HG03457 (cell line): ENCODE measurements around the gene KANK4.

Experiments
- ATAC-seq: cut with Tn5 transposase; IDR thresholded peaks from one replicate; pipeline ENCODE4 v1.9.1; 2021; ENCODE audit warnings: moderate number of reproducible peaks; ENCODE audit not compliant: unreplicated experiment

KANK4 gene

DNA sequence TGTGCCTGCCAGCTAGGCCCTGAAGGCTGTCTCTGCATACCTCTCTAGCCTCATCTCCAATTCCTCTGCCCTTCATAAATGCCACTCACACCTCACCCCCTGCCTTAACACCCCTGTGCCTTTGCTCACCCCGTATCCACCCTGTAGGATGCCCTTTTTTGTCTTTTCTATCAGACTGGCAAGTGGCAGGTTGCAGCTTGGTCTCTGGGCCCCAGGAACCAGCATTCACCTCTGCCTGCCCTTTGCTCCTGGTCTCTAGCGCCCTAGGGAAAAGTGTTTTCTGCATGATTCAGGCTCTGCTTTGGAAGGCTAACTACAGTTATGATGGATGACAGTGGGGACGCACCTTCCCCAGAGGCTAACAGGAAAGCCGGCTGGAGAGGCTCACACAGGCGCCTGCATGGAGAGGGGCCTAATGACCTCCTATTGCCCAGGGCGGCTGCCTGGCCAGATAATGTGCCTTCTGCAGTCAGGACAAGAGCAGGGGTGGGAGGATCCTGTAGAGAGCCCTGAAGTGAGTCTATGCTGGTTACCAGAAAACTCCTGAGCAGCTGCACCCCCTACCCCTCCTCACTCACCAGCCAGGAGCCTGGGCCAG, 11.2 kb downstream of the KANK4 start:
- ATAC-seq, result no peak

DNA sequence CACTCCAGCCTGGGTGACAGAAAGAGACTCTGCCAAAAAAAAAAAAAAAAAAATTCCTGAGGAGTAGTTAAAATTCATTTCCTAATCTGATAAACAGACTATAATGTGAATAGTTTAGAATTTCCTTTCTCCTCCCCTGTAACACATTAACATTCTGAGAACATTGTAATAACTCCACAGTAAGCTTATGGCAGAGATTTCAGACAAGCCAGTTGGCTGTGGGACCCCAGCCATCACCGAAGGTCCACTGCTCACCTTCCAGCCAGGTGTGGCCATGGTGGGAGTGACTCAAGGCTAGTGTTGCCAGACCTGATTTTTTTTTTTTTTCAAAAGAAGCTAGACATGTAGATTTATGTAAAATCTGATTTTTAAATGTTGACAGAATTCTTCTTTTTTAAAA, 11.8 kb downstream of the KANK4 start:
- no peak for ATAC-seq

DNA sequence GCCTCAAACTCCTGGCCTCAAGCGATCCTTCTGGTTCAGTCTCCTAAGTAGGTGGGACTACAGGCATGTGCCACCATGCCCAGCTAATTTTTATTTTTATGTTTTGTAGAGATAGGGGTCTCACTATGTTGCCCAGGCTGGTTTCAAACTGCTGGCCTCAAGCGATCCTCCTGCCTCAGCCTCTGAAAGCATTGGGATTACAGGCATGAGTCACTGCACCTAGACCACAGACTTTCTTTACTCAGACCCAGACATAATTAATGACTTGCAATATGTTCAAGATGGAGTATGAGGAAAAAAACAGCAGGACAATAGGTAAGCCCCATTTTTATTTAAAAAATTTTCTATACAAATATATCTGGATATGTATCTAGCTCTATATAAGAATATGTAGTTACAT, 13.2 kb downstream of the KANK4 start:
- no peak for ATAC-seq

DNA sequence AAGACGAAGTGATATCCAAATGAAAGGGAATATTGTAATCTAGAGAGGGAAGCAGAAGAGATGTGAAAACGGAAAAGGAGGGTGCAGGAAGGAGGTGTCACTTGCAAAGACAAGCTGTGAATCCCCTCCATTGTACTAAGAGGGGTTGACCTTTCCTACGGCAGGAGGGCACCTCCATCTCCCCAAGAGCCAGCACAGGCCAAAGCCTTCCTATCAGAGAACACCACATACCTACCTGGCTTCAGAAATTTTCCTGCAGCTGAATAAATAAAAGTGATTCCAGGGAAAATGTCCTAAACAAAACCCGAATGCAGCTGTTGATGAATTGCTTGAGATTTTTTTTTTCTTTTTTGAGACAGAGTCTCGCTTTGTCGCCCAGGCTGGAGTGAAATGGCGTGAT, 14.3 kb downstream of the KANK4 start:
- ATAC-seq, result no peak

DNA sequence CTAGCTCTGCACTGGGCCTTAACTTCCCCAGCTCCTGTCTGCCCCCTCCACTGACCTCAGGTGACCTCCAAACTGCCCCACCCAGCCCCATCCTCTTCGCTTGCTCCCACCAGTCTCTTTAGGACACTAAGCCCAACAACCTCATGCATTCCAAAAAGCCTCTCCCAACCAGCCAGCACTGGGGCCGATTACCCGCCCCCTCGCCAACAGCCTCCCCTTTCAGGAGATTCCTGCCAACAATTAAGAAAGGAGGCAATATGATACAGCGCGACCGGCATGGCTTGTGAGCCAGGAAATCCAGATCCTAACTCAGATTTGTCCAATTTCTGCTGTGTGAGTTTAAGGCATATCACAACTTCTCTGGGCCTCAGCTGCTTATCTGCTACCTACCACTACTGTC, 14.7 kb downstream of the KANK4 start:
- ATAC-seq, result no peak

DNA sequence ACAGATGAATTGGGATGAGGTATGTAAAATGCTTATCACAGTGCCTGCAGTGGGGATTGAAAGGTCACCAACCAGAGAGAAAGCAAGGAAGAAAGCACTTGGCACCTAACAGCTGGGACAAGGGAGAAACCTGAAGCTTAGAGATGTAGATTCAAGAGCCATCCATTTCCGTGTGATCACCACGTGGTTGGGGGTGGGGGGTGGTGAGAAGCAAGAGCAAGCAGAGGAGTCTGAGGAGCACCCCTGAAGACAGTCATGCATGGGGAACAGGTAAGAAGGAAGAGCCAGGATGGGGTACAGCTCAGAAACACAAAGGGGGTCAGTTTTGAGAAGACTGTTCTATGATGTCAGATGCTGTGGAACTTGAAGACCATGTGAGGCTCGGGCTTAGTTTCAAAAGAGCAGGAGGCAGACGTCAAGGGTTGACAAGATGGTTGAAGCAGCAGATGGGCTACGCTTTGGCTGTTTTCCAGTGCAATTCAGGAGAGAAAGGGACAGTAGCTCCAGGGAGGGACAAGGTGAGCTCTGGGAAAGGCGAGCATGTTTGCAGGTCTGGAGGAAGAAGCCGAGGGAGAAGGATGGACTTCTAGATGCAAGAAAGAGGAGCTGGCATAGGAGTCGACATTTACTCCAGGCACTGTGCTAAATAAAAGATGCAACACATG, 17.4 kb downstream of the KANK4 start:
- ATAC-seq, result no peak

DNA sequence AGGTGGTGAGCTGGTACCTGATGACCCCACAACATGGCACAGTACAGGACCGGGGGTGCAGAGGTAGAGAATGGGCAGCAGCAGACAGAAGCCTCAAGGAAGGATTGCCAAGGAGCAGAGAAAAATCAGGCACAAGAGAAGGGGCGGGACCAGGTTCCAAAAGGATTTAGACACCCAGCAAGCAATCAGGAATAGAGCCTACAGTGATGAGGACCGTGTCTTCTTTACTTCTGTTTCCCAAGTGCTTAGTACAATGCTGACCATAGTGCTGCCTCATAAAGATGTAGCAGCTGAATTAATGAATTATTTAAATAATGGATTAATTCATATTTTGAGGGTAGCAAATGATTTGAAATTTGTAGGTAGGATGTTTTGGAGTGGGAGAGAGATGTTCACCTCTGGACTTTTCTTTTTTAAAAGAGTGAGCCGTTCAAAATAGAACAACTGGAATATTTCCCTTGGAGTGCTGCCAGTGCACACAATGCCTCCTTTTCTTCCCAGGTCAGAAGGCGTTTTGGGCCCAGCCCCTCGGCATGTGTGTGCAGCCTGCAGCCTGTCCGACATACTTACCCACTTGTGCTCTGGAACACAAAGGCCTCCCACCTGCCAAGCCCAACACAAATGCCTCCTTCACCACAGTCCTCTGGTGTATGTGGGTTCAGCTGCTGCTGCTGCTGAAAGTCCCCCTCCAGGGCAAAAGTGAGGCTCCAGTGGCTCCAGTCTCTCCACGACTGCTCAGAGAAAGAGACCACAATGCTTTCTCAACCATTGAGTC, 19.6 kb downstream of the KANK4 start:
- ATAC-seq, result no peak

DNA sequence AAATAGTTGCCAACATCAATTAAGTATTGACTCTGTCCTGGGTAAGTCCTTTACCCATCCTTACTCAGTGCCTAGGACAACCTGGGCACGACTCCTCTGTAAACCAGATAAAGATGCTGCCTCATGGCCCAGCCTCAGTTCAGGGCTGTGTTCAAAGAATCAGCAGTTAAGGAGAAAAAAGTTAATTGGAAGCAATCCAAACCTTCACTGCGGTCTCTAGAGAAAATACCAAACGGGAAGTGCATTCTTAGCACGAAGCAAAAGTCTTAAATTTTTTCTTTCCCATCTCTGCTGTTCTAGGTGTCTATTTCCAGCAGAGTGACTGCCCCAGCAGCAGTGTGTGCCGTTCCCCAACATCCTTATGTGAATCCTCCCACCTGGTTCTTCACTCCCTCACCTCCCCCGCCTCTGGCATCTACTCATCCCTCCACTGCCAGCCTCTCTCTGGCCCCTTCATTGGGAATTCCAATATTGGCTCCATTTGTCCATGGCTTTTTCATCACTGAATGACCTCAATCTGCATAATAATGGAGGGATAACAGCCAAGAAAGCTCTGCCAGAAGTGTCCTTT, 23.2 kb downstream of the KANK4 start:
- ATAC-seq, result no peak

DNA sequence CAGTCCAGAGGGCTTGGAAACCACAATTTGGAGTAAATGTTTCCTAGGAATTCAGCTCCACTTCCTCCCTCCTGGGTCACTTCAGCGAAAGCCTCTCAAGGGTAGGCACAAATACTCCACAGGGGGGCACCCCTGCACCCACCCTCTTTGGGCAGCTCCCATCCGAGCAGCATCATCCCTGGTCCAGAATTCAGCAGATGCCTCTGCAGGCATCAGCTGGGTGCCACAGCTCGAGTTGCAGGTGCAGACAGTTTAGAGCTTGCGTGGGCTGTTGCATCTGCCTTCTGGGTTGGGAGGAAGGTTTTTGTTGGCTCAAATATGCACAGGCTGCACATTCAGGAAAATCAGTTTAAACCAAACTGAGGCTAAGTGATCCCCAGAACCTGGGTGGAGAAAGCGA, 25.0 kb downstream of the KANK4 start:
- ATAC-seq, result no peak

DNA sequence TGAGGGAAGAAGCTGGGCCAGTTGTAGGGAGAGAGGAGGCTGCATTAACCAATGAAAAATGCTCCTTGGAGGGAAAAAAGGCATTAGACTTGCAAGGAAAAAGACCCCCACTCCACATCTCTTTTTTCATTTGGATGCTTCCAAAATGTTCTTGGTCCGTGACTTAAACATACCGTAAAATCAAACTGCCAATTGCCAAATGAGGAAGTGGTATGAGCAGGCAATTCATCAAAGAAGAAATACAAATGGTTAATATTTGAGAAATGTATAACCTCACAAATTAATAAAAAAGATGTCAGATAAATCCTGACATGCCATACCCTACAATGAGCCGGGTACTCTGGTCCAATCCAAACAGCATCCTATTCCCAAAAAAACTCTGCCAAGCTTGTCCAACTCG, 30.6 kb downstream of the KANK4 start:
- ATAC-seq, result no peak

DNA sequence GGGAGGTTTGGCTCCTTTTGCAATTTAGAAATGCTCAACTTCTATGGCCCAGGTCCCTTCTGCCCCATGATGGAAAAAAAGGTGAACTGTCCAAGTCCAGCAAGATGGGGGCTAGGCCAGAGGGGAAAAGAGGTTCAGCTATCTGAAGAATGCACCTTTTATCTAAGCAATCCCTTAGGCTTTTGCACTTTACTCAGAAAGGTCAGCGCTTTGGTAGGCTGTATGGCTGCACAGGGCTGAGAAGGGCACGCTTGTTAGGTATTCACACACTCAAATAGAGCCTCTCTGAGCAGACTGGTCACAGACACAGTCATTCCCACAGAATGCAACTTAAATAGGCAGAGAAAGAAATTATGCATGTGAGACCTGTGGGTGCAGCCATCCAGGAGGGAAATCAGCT, 31.0 kb downstream of the KANK4 start:
- no peak for ATAC-seq

DNA sequence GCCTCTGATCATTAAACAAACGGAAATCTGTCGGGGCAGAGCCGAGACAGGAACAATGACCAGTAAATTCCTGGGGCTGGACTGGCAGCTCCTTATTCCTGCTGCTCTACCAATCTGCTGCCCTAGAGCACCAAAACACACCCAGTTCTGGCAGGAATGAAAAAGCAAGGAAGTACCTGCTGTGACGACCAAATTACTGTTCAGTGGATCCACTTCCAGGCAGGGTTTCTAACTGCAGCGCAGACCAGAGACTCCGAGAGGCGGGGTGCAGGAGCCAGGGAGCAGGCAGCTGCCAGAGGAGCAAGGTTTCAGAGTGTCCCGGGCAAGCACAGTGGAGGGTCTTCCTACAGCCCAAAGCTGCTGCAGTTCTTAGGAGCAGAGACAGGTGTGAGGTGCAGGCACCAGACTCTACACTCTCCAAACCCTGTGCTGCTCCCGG, 32.4 kb downstream of the KANK4 start:
- no peak for ATAC-seq

DNA sequence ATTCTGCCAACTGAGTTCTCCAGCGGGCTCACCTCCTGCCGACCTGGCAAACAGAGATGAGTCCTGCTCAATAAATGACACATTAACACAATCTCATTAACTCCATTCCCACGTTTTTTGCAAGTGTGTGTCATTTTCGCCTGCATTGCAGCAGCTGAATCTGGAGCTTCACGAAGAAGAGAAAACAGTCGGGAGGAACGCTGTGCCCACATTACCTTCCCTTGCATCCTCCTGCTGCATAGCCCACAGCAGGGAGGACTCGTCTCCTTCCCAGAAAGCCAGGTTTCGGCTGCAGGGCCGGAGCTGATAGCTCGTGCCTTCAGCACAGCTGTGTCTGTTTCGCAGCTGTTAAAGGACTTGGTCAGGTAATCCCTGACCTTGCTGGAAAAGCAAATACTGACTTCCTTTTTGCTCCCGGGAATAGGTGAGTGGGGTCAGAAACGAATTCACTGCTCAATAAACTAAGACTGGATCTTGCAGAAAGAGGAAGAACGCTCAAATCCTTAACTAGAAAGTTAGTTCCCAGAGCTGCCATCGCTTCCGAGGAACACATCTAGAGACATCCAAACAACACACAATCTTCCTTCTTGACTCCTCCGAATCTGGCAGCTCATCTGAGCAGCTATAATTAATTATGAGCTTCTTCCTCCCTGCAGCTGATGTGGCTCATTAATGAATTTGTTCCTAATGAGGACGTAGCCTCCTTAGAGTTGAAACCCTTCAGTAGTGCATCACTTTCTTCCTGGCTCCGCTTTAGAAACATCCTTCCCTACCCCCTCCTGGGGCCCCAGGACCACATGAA, 33.0 kb downstream of the KANK4 start:
- no peak for ATAC-seq

DNA sequence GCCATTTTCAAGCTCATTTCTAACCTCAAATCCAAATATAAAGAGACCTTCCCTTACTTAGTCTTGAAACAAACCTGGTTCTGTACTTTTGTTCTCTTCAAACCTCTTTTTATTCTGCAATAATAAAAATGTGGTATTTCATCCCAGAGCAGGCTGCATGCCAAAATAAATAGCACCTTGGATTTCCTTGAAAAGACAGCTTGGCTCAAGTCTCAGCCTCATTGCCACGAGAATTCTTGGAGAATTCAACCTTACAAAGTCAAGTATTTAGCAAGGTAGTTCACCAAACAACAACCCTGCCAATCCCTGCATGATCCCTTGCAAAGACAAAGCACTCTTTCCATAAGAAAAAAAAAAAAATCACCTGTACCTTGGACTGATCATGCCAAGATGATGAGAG, 33.8 kb downstream of the KANK4 start:
- no peak for ATAC-seq

DNA sequence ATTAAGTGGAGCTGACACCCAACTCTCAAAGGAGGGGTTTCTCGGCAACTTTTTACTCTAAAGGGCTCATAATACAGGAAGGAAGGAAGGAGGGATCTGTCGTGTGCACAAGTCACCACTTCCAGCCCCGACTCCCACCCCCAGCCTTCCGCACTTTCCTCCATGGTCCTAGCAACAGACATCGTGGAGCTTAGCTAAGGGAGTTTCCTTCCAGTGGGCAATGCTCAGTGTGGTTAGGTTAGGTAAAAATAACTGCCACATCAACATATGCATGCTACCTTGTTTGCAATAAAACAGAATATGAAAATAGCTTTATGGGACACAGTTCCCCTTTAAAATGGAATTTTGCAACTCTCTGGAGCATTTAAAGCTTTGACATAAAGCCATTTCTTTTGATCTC, 35.2 kb downstream of the KANK4 start:
- ATAC-seq, result no peak

DNA sequence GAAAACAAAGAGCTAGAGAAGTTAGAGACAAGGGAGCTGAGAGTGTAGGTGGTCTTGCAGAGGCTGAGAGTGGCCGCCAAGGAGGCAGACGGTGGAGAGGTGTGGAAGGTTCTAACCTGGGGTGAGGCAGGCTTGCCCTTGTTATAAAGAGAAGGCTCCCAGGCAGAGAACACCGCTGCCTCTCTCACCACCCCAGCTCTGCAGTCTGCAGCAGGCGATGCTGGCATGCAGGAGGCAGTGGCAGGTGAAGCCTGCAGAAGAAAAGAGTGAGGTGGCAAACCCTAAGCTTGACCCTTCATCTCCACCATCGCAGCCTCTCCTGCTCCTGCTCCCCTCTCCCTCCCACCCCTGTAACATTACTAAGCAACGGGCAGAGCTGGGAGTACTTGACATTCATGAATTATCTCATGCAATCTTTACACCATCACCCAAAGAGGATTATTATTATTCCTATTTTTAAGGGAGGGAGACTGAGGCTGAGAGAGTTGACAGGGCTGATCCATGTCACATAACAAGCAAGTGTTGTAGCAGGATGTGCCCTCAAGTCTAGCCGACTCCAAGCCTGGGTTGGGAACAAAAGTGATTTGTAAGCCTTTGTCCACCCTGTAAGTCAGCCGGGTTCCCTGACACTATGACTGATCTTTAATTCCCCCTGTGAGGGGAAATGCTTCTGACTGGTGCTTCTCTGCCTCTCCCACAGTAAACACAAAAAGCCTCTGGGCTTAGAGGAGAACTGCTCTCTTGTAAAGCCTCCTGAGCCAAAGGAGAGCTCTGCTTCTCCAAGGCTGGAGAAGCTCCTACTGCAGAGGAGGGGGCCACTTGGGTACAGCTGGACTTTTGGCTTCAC, 36.1 kb downstream of the KANK4 start:
- no peak for ATAC-seq

DNA sequence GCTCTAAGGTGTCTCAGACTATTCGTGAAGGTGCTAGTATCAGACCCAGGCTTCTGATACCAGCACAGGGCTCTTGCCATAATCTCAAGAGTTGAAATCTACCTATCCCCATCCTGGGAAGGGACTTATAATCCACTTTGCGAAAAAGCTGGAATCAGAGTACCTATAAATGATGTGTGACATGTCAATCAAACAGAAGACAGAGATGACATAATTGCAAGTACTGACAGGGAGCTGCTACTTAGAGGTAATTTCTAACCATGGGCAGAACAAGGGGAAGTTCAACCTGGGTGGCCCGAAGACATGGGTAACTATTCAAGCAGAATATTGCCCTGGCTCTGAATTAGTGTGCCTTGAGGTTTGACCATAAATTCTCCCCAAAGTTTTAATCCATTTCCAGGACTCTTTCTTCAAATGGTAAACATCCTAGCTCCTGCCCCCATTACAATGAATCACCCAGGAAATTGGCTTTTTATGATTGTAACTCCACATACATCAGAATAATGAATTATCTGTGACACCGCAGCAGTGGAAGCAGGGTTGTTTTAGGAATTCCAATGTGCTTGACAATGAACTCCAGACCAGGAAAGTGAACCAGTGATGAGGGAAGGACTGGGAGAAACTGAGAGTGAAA, 37.2 kb downstream of the KANK4 start:
- ATAC-seq, result no peak

DNA sequence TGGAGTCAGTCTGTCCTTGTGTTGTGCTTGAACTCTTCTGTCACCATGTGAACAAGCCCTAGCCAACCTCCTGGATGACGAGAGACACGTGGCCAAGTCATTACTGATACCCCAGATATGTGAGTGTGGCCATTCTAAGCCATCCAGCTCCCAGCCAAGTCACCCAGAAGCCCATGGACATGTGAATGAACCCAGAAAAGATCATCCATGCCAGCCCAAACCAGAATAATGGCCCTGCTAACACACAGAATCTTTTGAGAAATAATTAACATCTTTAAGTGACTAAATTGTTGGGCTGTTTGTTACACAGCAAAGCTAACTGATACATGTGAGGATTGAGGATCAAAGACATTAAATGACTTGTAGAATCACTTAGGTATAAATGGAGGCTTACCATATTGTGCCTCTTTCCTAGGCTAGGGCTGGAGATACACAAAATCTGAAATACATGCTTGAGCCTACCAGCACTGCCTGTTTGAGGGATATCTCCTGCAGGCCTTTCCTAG, 38.2 kb downstream of the KANK4 start:
- no peak for ATAC-seq

DNA sequence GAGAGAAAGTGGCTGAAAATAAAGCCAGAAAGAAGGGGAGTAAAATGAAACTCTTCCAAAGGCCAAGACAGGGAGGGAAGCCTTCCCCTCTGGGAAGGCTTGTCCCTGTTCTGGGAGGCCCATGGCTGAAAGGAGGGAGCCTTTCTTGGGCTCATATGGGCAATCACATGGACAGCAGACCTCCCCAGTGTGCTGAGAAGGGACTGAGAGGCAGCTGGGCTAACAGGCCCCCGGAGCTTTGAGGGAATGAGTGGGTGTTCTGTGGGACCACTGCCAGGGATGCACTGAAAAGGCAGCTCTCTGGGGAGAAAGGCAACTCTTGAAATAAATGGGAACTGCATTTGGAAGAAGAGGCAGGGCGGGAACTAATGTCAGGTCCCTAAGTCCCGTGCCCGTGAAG, 39.1 kb downstream of the KANK4 start:
- no peak for ATAC-seq

DNA sequence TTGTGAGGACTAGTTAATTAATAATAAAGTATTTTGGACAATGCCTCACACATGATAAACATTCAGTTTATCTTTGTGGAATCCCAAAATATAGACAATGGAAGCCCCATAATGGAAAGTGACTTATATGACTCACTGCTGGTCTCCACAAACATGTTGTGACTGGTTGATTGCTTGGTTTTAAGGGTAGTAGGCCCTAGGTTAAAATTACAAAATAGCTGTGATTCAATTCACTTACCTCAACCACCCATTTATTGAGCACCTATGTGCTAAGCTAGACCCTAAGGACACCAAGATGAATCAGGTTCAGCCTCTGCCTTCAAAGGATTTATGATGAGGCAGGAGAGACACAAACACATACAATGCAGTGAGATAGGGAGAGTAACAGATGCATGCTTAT, 42.4 kb downstream of the KANK4 start:
- ATAC-seq, result no peak
